Neural cell (in vitro differentiated cells): ENCODE measurements around the gene LPP. TPM values are rescaled to one million over a fixed set of nuclear protein-coding genes. Genes with fewer than 3 reads are reported as not detected.

Source experiments
- H2AFZ ChIP-seq: fragments of 200-600, 300-800 bp; sonication (generic), shearing (Covaris generic); 2 replicates; pipeline ENCODE4 v1.6.0; 2014; ENCODE audit warnings: low read depth, mild to moderate bottlenecking, antibody characterized with exemption, low read length, moderate library complexity
- H3F3A ChIP-seq: fragments of 200-600 bp; shearing (Covaris generic); 2 replicates; pipeline ENCODE4 v1.6.1; 2016; ENCODE audit warnings: mild to moderate bottlenecking, moderate library complexity, mixed read lengths, antibody characterized with exemption, low read length; ENCODE audit not compliant: insufficient read depth, poor library complexity, severe bottlenecking
- H3K27ac ChIP-seq: fragments of 200-600, 300-800 bp; sonication (generic), shearing (Covaris generic); 2 replicates; pipeline ENCODE4 v1.5.1; 2014; ENCODE audit warnings: mild to moderate bottlenecking, low read length, moderate library complexity
- H3K27me3 ChIP-seq: fragments of 300-800, 200-600 bp; sonication (generic), shearing (Covaris generic); 2 replicates; pipeline ENCODE4 v1.6.0; 2014; ENCODE audit warnings: mild to moderate bottlenecking, low read depth, low read length, moderate library complexity; ENCODE audit not compliant: insufficient read depth
- H3K36me3 ChIP-seq: fragments of 300-800, 200-600 bp; sonication (generic), shearing (Covaris generic); 2 replicates; pipeline ENCODE4 v1.5.1; 2014; ENCODE audit warnings: mild to moderate bottlenecking, antibody characterized with exemption, low read length, moderate library complexity; ENCODE audit not compliant: insufficient read depth
- H3K4me2 ChIP-seq: fragments of 300-800, 200-600 bp; sonication (generic), shearing (Covaris generic); 2 replicates; pipeline ENCODE4 v1.6.0; 2014; ENCODE audit warnings: mild to moderate bottlenecking, low read length
- H3K4me3 ChIP-seq: fragments of 300-800, 200-600 bp; sonication (generic), shearing (Covaris generic); 2 replicates; pipeline ENCODE4 v1.5.1; 2014; ENCODE audit warnings: mild to moderate bottlenecking, low read length, moderate library complexity
- H3K79me2 ChIP-seq: fragments of 200-600 bp; shearing (Covaris generic); replicated peaks from 2 replicates; pipeline ENCODE4 v1.6.0; 2014; ENCODE audit warnings: mild to moderate bottlenecking, low read length, moderate library complexity; ENCODE audit not compliant: insufficient read depth
- H3K9ac ChIP-seq: fragments of 300-800, 200-600 bp; sonication (generic), shearing (Covaris generic); 2 replicates; pipeline ENCODE4 v1.6.1; 2016; ENCODE audit warnings: mild to moderate bottlenecking, low read length, mixed read lengths
- H3K9me2 ChIP-seq: fragments of 200-600 bp; shearing (Covaris generic); 2 replicates; pipeline ENCODE4 v1.6.1; 2016; ENCODE audit warnings: mild to moderate bottlenecking, low read length, mixed read lengths; ENCODE audit not compliant: insufficient read depth
- H3K9me3 ChIP-seq: fragments of 200-600, 300-800 bp; sonication (generic), shearing (Covaris generic); 2 replicates; pipeline ENCODE4 v1.6.1; 2016; ENCODE audit warnings: mild to moderate bottlenecking, mixed run types, low read length, moderate library complexity, mixed read lengths
- H4K20me1 ChIP-seq: fragments of 200-600 bp; shearing (Covaris generic); 2 replicates; pipeline ENCODE4 v1.6.1; 2016; ENCODE audit warnings: mild to moderate bottlenecking, mixed run types; ENCODE audit not compliant: insufficient read depth
- EZH2 ChIP-seq: fragments of 200-600, 300-800 bp; shearing (Covaris generic), sonication (generic); IDR thresholded peaks from 2 replicates; pipeline ENCODE4 v1.6.1; 2014; ENCODE audit warnings: antibody characterized with exemption, low read length, borderline replicate concordance, mild to moderate bottlenecking; ENCODE audit not compliant: insufficient read depth, poor library complexity, severe bottlenecking
- MXI1 ChIP-seq: fragments of 450-650 bp; conservative IDR thresholded peaks from 2 replicates; pipeline ENCODE4 v1.6.1; 2014; ENCODE audit warnings: antibody characterized with exemption, mild to moderate bottlenecking; ENCODE audit not compliant: poor library complexity, severe bottlenecking
- POLR2AphosphoS5 ChIP-seq: IDR thresholded peaks from 2 replicates; pipeline ENCODE4 v1.6.1; 2012
- REST ChIP-seq: IDR thresholded peaks from 2 replicates; pipeline ENCODE4 v1.6.1; 2012; ENCODE audit warnings: borderline replicate concordance
- TAF1 ChIP-seq: IDR thresholded peaks from 2 replicates; pipeline ENCODE4 v1.6.1; 2012; ENCODE audit warnings: low read depth
- polyA plus RNA-seq: library from polyadenylated mRNA; depleted of rRNA; stranded (reverse); fragments of >200 nt; gene quantifications from 2 replicates; pipeline ENCODE4 v1.2.3, GENCODE V29; 2014

Gene LPP
- polyA plus RNA-seq, 1 donor from 2014 or later = 3.0 TPM

GRCh38 chr3:188567478-188568195, 413.7 kb downstream of the LPP start:
- H3K27me3 ChIP-seq = no peaks in the 10 kb centered on the region
- no peak overlapping the region for H3K27ac ChIP-seq
- H3K79me2 ChIP-seq = no peaks in the 10 kb centered on the region
- H4K20me1 ChIP-seq = no peaks in the 10 kb centered on the region
- H2AFZ ChIP-seq = no peak overlapping the region
- H3K9me3 ChIP-seq = no peaks in the 10 kb centered on the region
- H3K4me2 ChIP-seq = no peak overlapping the region
- H3K9ac ChIP-seq = no peak overlapping the region
- H3F3A ChIP-seq = no peaks in the 10 kb centered on the region
- no peak for TF ChIP-seq POLR2AphosphoS5
- no peak for TF ChIP-seq EZH2
- no peak for TF ChIP-seq REST
- TF ChIP-seq MXI1 = no peak
- TF ChIP-seq TAF1 = no peak
- H3K9me2 ChIP-seq = no peaks in the 10 kb centered on the region
- no peak overlapping the region for H3K4me3 ChIP-seq
- H3K36me3 ChIP-seq = no peaks in the 10 kb centered on the region

- H2AFZ ChIP-seq = no peak overlapping the region
- no peak overlapping the region for H3K9ac ChIP-seq
- H4K20me1 ChIP-seq = no peaks in the 10 kb centered on the region
- H3K4me2 ChIP-seq = no peak overlapping the region
- no peaks in the 10 kb centered on the region for H3K9me3 ChIP-seq
- H3K36me3 ChIP-seq = no peaks in the 10 kb centered on the region
- no peaks in the 10 kb centered on the region for H3K27me3 ChIP-seq
- no peak overlapping the region for H3K4me3 ChIP-seq
- no peaks in the 10 kb centered on the region for H3K79me2 ChIP-seq
- no peaks in the 10 kb centered on the region for H3K9me2 ChIP-seq
- H3K27ac ChIP-seq = no peak overlapping the region
- TF ChIP-seq REST (no peak), TAF1 (no peak), POLR2AphosphoS5 (no peak), MXI1 (no peak)
- H3F3A ChIP-seq = no peaks in the 10 kb centered on the region
These were observed 414.8 kb downstream of the LPP start for GRCh38 chr3:188568736-188569135.
